MM.1S (cell line): Measurements from ENCODE around the gene MYO9A.

Source experiments
- EZH2 ChIP-seq: fragments of 300-600 bp; sonication (generic); optimal IDR thresholded peaks from 2 replicates; pipeline ENCODE3; 2017; ENCODE audit warnings: low read depth, mild to moderate bottlenecking, antibody characterized with exemption, low read length, mixed read lengths
- EZH2phosphoT487 ChIP-seq: fragments of 300-600 bp; sonication (generic); IDR thresholded peaks from 2 replicates; pipeline ENCODE4 v1.6.1; 2018; ENCODE audit warnings: antibody characterized with exemption, low read length
- TF ChIP-seq, protein P1 (sequence below): fragments of 300-600 bp; sonication (generic); IDR thresholded peaks from 2 replicates; pipeline ENCODE4 v1.5.1; 2016; ENCODE audit warnings: antibody characterized with exemption, low read length, mixed read lengths

DNA sequence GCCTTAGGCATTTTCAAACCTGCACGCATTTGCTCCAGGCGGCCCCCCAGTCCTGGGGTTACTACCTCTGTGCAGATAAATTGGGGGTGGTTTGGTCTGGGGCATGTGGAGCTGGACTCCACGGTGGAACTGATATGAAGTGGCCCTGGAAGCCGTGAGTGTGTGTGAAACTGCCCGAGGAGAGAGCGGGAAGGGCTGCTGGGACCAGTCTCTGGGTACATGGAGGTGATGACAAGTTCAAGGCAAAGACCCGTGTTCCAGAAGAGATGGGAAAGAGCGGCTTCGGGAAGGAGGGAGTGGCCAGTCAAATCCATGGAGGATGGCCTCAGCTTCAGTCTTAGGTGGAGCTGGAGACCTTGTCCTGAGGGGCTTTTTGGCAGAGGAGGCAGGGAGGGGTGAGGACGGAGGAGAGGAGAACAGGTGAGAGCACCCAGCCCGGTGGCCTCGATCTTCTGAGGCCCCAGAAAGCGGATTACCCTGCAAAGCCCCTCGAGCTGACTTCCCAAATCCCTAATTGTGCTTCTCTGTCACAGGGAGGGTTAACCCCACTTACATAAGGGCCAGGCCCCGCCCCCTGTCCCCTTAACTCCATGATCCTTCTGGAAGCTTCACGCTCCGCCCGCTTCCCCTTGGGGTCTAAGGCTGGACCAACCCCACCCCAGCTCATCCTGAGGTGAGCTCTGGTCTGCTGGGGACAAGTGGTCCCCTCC is 309.5 kb downstream of the MYO9A start:
- TF ChIP-seq, protein P1, sequence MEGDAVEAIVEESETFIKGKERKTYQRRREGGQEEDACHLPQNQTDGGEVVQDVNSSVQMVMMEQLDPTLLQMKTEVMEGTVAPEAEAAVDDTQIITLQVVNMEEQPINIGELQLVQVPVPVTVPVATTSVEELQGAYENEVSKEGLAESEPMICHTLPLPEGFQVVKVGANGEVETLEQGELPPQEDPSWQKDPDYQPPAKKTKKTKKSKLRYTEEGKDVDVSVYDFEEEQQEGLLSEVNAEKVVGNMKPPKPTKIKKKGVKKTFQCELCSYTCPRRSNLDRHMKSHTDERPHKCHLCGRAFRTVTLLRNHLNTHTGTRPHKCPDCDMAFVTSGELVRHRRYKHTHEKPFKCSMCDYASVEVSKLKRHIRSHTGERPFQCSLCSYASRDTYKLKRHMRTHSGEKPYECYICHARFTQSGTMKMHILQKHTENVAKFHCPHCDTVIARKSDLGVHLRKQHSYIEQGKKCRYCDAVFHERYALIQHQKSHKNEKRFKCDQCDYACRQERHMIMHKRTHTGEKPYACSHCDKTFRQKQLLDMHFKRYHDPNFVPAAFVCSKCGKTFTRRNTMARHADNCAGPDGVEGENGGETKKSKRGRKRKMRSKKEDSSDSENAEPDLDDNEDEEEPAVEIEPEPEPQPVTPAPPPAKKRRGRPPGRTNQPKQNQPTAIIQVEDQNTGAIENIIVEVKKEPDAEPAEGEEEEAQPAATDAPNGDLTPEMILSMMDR: no peak
- TF ChIP-seq EZH2: no peak
- no peak for TF ChIP-seq EZH2phosphoT487
